Measurements from ENCODE around the gene ATP6V1E1. TPM values are rescaled to one million over a fixed set of nuclear protein-coding genes. Genes with fewer than 3 reads are reported as not detected.

ATP6V1E1 gene
- total RNA-seq, 6 donors from 2014 or later: 63.5 to 153 (median 130) TPM

DNA sequence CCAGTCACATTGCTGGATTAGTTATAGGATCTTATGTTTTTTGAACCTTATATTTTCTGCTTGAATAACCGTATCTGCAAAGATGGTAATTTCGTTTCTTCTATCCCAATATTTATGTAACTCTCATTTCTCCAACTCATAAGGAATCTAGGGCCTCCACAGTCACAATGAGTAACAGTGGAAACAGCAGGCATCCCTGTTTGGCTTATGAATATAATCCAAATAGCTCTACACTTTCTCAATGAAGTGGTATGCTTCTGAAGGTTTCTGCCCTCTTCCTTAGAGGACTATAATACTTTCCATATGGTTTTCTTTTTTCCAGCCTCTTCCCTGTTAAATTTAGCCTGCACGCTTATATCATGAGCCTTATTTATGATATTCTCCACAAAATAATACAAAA is 16.5 kb downstream of the ATP6V1E1 start:
- Histone ChIP-seq H3K4me3 (no peak overlapping the region), H3K4me1 (no peaks in the 10 kb centered on the region), H3K27ac (no peak overlapping the region), H3K9me3 (no peaks in the 10 kb centered on the region), H3K36me3 (peaks cover 18 to 91% (median 45%) of the 10 kb centered on the region in 4 donors), H3K27me3 (no peaks in the 10 kb centered on the region)
- ATAC-seq (ENCODE audit: low FRiP score in 2 of 2) (no peak), DNase-seq (no peak)
- WGBS, 2 donors: 33 to 60% methylated on average over 3 of the region's 3 CpGs
- no peak for TF ChIP-seq POLR2A (IDR thresholded peaks at IDR 0.05)
- TF ChIP-seq POLR2AphosphoS5 (IDR thresholded peaks at IDR 0.05): no peak

DNA sequence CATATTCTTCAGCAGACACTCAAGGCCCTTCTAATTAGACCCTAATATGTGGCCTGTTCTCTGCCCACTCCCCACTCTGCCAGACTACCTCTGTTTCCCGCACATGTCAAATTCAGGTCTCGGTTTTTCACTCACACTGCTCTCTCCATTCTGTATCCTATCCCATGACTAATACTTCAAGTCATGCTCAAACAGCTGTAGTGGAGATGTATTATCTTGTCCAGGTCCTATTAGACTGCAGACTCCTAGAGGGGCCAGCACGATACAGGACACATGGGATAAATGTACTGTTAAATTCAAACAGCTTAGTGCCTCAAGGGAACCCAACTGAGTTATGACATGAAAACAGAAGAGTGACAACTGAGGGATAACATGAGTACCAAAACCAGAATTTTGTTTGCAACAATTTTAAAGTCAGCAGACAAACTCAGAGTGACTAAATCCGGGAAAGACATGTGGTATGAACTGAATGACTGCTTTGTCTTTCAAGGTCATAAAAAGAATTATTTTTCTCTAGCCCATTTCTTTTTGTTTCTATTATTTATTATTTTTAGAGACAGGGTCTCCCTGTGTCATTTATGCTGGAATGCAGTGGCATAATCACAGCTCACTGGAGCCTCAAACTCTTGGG is 20.5 kb downstream of the ATP6V1E1 start:
- Histone ChIP-seq H3K4me1 (peaks cover 0 to 5% (median 2%) of the 10 kb centered on the region in 4 donors), H3K4me3 (no peak overlapping the region), H3K27ac (no peak overlapping the region), H3K27me3 (no peaks in the 10 kb centered on the region), H3K36me3 (peaks cover 13 to 92% (median 39%) of the 10 kb centered on the region in 4 donors), H3K9me3 (no peaks in the 10 kb centered on the region)
- WGBS, 2 donors: 94 to 95% methylated on average over 4 of the region's 4 CpGs
- TF ChIP-seq POLR2AphosphoS5 (IDR thresholded peaks at IDR 0.05) (no peak), EP300 (IDR thresholded peaks at IDR 0.05) (no peak), POLR2A (IDR thresholded peaks at IDR 0.05) (no peak)
- TF ChIP-seq, protein P1, sequence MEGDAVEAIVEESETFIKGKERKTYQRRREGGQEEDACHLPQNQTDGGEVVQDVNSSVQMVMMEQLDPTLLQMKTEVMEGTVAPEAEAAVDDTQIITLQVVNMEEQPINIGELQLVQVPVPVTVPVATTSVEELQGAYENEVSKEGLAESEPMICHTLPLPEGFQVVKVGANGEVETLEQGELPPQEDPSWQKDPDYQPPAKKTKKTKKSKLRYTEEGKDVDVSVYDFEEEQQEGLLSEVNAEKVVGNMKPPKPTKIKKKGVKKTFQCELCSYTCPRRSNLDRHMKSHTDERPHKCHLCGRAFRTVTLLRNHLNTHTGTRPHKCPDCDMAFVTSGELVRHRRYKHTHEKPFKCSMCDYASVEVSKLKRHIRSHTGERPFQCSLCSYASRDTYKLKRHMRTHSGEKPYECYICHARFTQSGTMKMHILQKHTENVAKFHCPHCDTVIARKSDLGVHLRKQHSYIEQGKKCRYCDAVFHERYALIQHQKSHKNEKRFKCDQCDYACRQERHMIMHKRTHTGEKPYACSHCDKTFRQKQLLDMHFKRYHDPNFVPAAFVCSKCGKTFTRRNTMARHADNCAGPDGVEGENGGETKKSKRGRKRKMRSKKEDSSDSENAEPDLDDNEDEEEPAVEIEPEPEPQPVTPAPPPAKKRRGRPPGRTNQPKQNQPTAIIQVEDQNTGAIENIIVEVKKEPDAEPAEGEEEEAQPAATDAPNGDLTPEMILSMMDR (IDR thresholded peaks at IDR 0.05): no peak
- ATAC-seq (ENCODE audit: low FRiP score in 2 of 2): no peak
- no peak for DNase-seq

DNA sequence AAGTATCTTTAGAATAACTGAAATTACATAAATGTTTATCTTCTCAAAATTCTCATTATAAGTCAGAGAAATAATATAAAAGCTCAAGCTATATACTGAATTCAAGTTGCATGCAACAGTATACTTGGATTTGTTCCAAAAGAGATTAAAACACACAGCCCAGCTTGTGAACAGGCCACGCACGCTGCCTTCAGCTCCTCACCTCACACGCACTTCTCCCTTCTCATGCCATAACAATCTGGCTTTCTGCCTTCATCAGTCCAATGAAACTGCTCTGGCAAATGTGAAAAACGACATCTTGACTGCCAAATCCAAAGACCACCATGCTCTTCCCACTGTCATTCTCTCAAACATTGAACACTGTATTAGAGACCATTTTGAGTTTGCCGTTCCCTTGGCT is 22.1 kb downstream of the ATP6V1E1 start:
- 70 to 76% methylated on average over 5 of the region's 5 CpGs for WGBS, 2 donors
- H3K36me3 ChIP-seq: peaks cover 0 to 83% (median 26%) of the 10 kb centered on the region in 4 donors
- DNase-seq (no peak), ATAC-seq (ENCODE audit: low FRiP score in 2 of 2) (no peak)
- H3K9me3 ChIP-seq: no peaks in the 10 kb centered on the region
- H3K27me3 ChIP-seq: no peaks in the 10 kb centered on the region
- H3K27ac ChIP-seq: no peak overlapping the region
- no peak overlapping the region for H3K4me3 ChIP-seq
- TF ChIP-seq, protein P1 (IDR thresholded peaks at IDR 0.05): no peak
- TF ChIP-seq POLR2AphosphoS5 (IDR thresholded peaks at IDR 0.05) (no peak), POLR2A (IDR thresholded peaks at IDR 0.05) (no peak), EP300 (IDR thresholded peaks at IDR 0.05) (no peak)
- peaks cover 0 to 5% (median 2%) of the 10 kb centered on the region in 4 donors for H3K4me1 ChIP-seq

DNA sequence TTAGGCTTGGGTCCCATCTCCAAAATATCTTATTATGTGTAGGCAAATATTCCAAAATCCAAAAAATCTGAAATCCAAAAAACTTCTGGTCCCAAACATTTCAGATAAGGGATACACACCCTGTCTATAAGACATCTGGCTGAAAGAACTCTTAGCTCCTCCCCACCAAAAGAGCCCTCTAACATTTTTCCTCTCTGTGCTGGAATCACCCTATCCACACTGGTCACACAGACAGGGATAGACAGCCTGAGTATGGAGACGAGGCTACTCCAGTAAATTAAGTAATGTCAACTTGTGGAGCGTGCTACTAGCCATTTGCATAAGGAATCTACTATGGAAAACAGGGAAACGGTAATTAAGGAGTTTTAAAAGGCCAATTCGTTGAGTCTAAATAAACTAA is 24.9 kb downstream of the ATP6V1E1 start:
- no peak for DNase-seq
- Histone ChIP-seq H3K4me1 (peaks cover 0 to 5% (median 2%) of the 10 kb centered on the region in 4 donors), H3K27me3 (no peaks in the 10 kb centered on the region), H3K4me3 (no peak overlapping the region), H3K36me3 (peaks cover 18 to 82% (median 32%) of the 10 kb centered on the region in 4 donors), H3K9me3 (no peaks in the 10 kb centered on the region), H3K27ac (no peak overlapping the region)
- no peak for TF ChIP-seq POLR2AphosphoS5 (IDR thresholded peaks at IDR 0.05)
- TF ChIP-seq, protein P1 (IDR thresholded peaks at IDR 0.05): no peak
- no peak for TF ChIP-seq EP300 (IDR thresholded peaks at IDR 0.05)
- TF ChIP-seq POLR2A (IDR thresholded peaks at IDR 0.05): no peak
- whole genome bisulfite sequencing, 2 donors: 90 to 98% methylated on average over 4 of the region's 4 CpGs
- no peak for ATAC-seq (ENCODE audit: low FRiP score in 2 of 2)

DNA sequence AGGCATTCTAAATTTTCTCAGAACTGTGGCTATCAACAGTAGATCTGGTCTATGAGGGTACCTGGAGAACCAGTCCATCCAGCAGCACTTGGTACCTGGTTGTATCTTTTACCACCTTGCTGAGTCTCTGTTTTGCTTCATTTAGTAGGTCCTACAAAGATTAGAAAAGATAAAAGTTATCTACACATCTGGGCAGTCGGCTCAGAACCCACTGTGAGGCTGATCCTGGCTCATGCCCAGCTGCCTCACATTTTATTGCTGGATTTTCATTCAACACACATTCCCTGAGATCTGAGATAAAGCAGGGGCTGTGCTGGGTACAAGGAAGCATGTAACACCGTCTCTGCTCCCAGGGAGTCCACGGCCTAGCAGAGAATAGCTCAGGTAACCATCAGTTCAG is 27.5 kb downstream of the ATP6V1E1 start:
- ATAC-seq (ENCODE audit: low FRiP score in 2 of 2) (no peak), DNase-seq (no peak)
- Histone ChIP-seq H3K4me3 (no peak overlapping the region), H3K27ac (no peak overlapping the region), H3K9me3 (no peaks in the 10 kb centered on the region), H3K27me3 (no peaks in the 10 kb centered on the region), H3K4me1 (peaks cover 0 to 5% (median 2%) of the 10 kb centered on the region in 4 donors), H3K36me3 (peaks cover 35 to 83% (median 48%) of the 10 kb centered on the region in 4 donors)
- 78 to 94% methylated on average over 3 of the region's 3 CpGs for WGBS, 2 donors
- TF ChIP-seq, protein P1 (IDR thresholded peaks at IDR 0.05): no peak
- no peak for TF ChIP-seq POLR2A (IDR thresholded peaks at IDR 0.05)
- no peak for TF ChIP-seq POLR2AphosphoS5 (IDR thresholded peaks at IDR 0.05)
- no peak for TF ChIP-seq EP300 (IDR thresholded peaks at IDR 0.05)
